ENCODE data around the gene OSBPL10.

DNA sequence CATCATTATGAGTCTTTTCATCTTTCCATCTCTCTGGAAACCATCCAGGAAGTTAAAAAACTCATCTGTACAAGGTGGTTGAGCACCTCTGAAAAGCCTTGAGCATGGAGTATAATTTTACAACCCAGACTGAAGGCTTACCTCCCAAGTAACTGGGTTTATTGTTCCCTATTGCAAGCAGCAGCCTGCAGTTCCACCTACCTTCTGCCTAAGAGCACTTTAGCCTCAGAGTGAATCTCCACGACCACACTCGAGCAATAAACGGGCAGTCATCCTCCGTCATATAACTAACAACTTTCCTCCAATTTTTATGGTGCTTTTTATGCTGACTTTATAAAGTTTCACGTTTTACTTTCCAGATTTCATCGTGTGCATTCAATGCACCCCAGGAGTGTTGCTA lies 32.8 kb downstream of the OSBPL10 start:
- TF ChIP-seq, protein P1, sequence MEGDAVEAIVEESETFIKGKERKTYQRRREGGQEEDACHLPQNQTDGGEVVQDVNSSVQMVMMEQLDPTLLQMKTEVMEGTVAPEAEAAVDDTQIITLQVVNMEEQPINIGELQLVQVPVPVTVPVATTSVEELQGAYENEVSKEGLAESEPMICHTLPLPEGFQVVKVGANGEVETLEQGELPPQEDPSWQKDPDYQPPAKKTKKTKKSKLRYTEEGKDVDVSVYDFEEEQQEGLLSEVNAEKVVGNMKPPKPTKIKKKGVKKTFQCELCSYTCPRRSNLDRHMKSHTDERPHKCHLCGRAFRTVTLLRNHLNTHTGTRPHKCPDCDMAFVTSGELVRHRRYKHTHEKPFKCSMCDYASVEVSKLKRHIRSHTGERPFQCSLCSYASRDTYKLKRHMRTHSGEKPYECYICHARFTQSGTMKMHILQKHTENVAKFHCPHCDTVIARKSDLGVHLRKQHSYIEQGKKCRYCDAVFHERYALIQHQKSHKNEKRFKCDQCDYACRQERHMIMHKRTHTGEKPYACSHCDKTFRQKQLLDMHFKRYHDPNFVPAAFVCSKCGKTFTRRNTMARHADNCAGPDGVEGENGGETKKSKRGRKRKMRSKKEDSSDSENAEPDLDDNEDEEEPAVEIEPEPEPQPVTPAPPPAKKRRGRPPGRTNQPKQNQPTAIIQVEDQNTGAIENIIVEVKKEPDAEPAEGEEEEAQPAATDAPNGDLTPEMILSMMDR (IDR thresholded peaks at IDR 0.05; ENCODE audit: insufficient read depth, low read depth, low read length), result no peak
- TF ChIP-seq EZH2 (IDR thresholded peaks at IDR 0.05; ENCODE audit: insufficient read depth, low read length), result no peak

Measured in astrocyte (in vitro differentiated cells and primary cell).